Breast epithelium (tissue), 4 donors: ENCODE data around the gene LMTK3. TPM values are rescaled to one million over a fixed set of nuclear protein-coding genes. Genes with fewer than 3 reads are reported as not detected.
A peak's percentile ranks its signal among the peaks of the same experiment; 100 is the strongest.

Experiments used
- DNase-seq, 2 donors: peaks; one replicate each; pipeline ENCODE4 v3.0.0-alpha.2; 2019; ENCODE audit warnings: low spot score in 2 of 2
- H3K27ac ChIP-seq, 2 donors: fragments of 200-600 bp; sonication (generic) in 1 of 2; one replicate each; pipeline ENCODE4 v1.5.1; 2016 to 2019; ENCODE audit warnings: mild to moderate bottlenecking in 1 of 2
- H3K27me3 ChIP-seq, 2 donors: fragments of 200-600 bp; sonication (generic) in 1 of 2; one replicate each; pipeline versions ENCODE4 v1.5.1 to v1.6.0; 2017 to 2019; ENCODE audit warnings: control low read depth in 1 of 2, mild to moderate bottlenecking in 1 of 2
- H3K36me3 ChIP-seq: fragments of 200-600 bp; one replicate; pipeline ENCODE4 v1.5.1; 2019
- H3K4me1 ChIP-seq, 2 donors: fragments of 200-600 bp; sonication (generic); one replicate each; pipeline ENCODE4 v1.5.1; 2016 to 2019; ENCODE audit warnings: control low read depth in 1 of 2
- H3K4me3 ChIP-seq, 3 donors: fragments of 200-600 bp; sonication (generic); 1 replicate in 2 of 3; 2 replicates in 1 of 3; pipeline ENCODE4 v1.5.1; 2016 to 2019; ENCODE audit warnings: mild to moderate bottlenecking in 3 of 3, moderate library complexity in 2 of 3
- H3K9me3 ChIP-seq, 2 donors: fragments of 200-600 bp; sonication (generic) in 1 of 2; one replicate each; pipeline ENCODE4 v1.5.1; 2016 to 2019; ENCODE audit warnings: control low read depth in 1 of 2
- CTCF ChIP-seq, 3 donors: fragments of 450-650 bp; IDR thresholded peaks; one replicate each; pipeline ENCODE4 v1.5.1; 2016 to 2017; ENCODE audit warnings: antibody characterized with exemption in 3 of 3, mild to moderate bottlenecking in 3 of 3, moderate library complexity in 3 of 3
- POLR2A ChIP-seq: fragments of 450-650 bp; IDR thresholded peaks from one replicate; pipeline ENCODE4 v1.6.1; 2016; ENCODE audit warnings: antibody characterized with exemption, mild to moderate bottlenecking, moderate library complexity
- POLR2AphosphoS5 ChIP-seq, 3 donors: sonication (generic); formaldehyde crosslinking; IDR thresholded peaks; one replicate each; pipeline ENCODE4 v1.6.1; 2017; ENCODE audit warnings: antibody characterized with exemption in 3 of 3
- intact Hi-C: fragments of 100-400 bp; cut with DNase I; formaldehyde crosslinking; loops from one replicate; pipeline ENCODE4 v1.15.1; 2023; ENCODE audit warnings: low total_unique reads
- total RNA-seq, 3 donors: library from RNA; depleted of rRNA; stranded (reverse); fragments of >200 nt; gene quantifications; one replicate each; pipeline ENCODE4 v1.1.0, GENCODE V29; 2016

Gene LMTK3
- total RNA-seq, 3 donors from 2014 or later = 1.3 to 2.9 TPM; not detected in 1

- TF ChIP-seq POLR2A = no peak
- peak; percentile 50 to 59 (median 51) for TF ChIP-seq CTCF (IDR thresholded peaks at IDR 0.05)
- DNase-seq = no peak
- intact Hi-C loops = loop anchor here (10.0 kb wide), 1 partner anchor 69 kb away; no protein-coding TSS in a partner anchor
These were observed 5.4 kb downstream of the LMTK3 start for GRCh38 chr19:48506138-48506733.

GRCh38 chr19:48502350-48503018 lies 9.2 kb downstream of the LMTK3 start:
- no peaks in the 10 kb centered on the region for H3K4me1 ChIP-seq
- peaks cover 8 to 21% of the 10 kb centered on the region in 2 donors for H3K27me3 ChIP-seq
- no peaks in the 10 kb centered on the region for H3K9me3 ChIP-seq
- intact Hi-C loops = loop anchor here (10.0 kb wide), 1 partner anchor 72 kb away; no protein-coding TSS in a partner anchor
- peak overlapping the region in 2 of 3 donors; percentile 45 to 48 for H3K4me3 ChIP-seq
- TF ChIP-seq CTCF (IDR thresholded peaks at IDR 0.05) = no peak
- TF ChIP-seq POLR2AphosphoS5 (IDR thresholded peaks at IDR 0.05) = peak in 1 of 3 donors; percentile 30
- no peak for TF ChIP-seq POLR2A
- no peaks in the 10 kb centered on the region for H3K36me3 ChIP-seq
- DNase-seq = no peak
- peak overlapping the region; percentile 48 to 80 for H3K27ac ChIP-seq

More at GRCh38 chr19:48506138-48506733, 5.4 kb downstream of the LMTK3 start:
- H3K27me3 ChIP-seq = peaks cover 3 to 7% of the 10 kb centered on the region in 2 donors
- H3K9me3 ChIP-seq = no peaks in the 10 kb centered on the region
- H3K36me3 ChIP-seq = no peaks in the 10 kb centered on the region
- no peaks in the 10 kb centered on the region for H3K4me1 ChIP-seq
- no peak overlapping the region for H3K27ac ChIP-seq
- H3K4me3 ChIP-seq = no peak overlapping the region

- no peaks in the 10 kb centered on the region for H3K9me3 ChIP-seq
- H3K36me3 ChIP-seq = no peaks in the 10 kb centered on the region
- peak; percentile 95 to 98 for DNase-seq
- H3K4me3 ChIP-seq = peak overlapping the region in 2 of 3 donors; percentile 45 to 54
- intact Hi-C loops = loop anchor here (10.0 kb wide), 1 partner anchor 73 kb away; no protein-coding TSS in a partner anchor
- H3K4me1 ChIP-seq = no peaks in the 10 kb centered on the region
- no peak for TF ChIP-seq POLR2A
- no peak for TF ChIP-seq CTCF (IDR thresholded peaks at IDR 0.05)
- TF ChIP-seq POLR2AphosphoS5 (IDR thresholded peaks at IDR 0.05) = no peak
- H3K27me3 ChIP-seq = peaks cover 8 to 21% of the 10 kb centered on the region in 2 donors
- peak overlapping the region; percentile 48 to 80 for H3K27ac ChIP-seq
These were observed 9.9 kb downstream of the LMTK3 start for GRCh38 chr19:48501494-48502349.

- no peaks in the 10 kb centered on the region for H3K4me1 ChIP-seq
- H3K27me3 ChIP-seq = peaks cover 8 to 21% of the 10 kb centered on the region in 2 donors
- H3K9me3 ChIP-seq = no peaks in the 10 kb centered on the region
- H3K36me3 ChIP-seq = no peaks in the 10 kb centered on the region
- intact Hi-C loops = loop anchor here (10.0 kb wide), 1 partner anchor 74 kb away; no protein-coding TSS in a partner anchor
- TF ChIP-seq POLR2AphosphoS5 (IDR thresholded peaks at IDR 0.05) (no peak), POLR2A (no peak), CTCF (IDR thresholded peaks at IDR 0.05) (no peak)
- H3K4me3 ChIP-seq = peak overlapping the region in 2 of 3 donors; percentile 45 to 54
- H3K27ac ChIP-seq = peak overlapping the region; percentile 30 to 80
- DNase-seq = no peak
These were observed 10.7 kb downstream of the LMTK3 start for GRCh38 chr19:48500830-48501493.
